Naive B cell (primary cell): ENCODE data around the gene HYLS1. TPM values are rescaled to one million over a fixed set of nuclear protein-coding genes. Genes with fewer than 3 reads are reported as not detected.

Experiments
- ATAC-seq, 2 donors: fragments of 150-1000 bp; cut with Tn5 transposase; 2 replicates each; pipeline ENCODE4 v1.10.0; 2021; ENCODE audit warnings: low read depth in 2 of 2, mild to moderate bottlenecking in 2 of 2, moderate library complexity in 2 of 2
- DNase-seq: peaks from one replicate; pipeline ENCODE4 v3.0.0; 2022
- H3K27ac Mint-ChIP-seq, 6 donors: one replicate each; pipeline ENCODE4 v1.8.0; 2020 to 2022; ENCODE audit warnings: mild to moderate bottlenecking in 6 of 6, mixed read lengths in 6 of 6, moderate library complexity in 5 of 6, inconsistent platforms in 2 of 6
- H3K27me3 Mint-ChIP-seq, 3 donors: one replicate each; pipeline ENCODE4 v1.8.0; 2021 to 2022; ENCODE audit warnings: mixed read lengths in 3 of 3, mild to moderate bottlenecking in 1 of 3
- H3K36me3 Mint-ChIP-seq, 2 donors: one replicate each; pipeline ENCODE4 v1.8.0; 2020 to 2022; ENCODE audit warnings: mixed read lengths in 2 of 2, inconsistent platforms in 1 of 2, mild to moderate bottlenecking in 1 of 2
- H3K4me1 Mint-ChIP-seq, 3 donors: one replicate each; pipeline ENCODE4 v1.8.0; 2020 to 2022; ENCODE audit warnings: mixed read lengths in 3 of 3, inconsistent platforms in 1 of 3, mild to moderate bottlenecking in 1 of 3, moderate library complexity in 1 of 3
- H3K4me3 Mint-ChIP-seq, 8 donors: one replicate each; pipeline ENCODE4 v1.8.0; 2020 to 2022; ENCODE audit warnings: mild to moderate bottlenecking in 8 of 8, mixed read lengths in 8 of 8, moderate library complexity in 8 of 8, inconsistent platforms in 2 of 8
- H3K9me3 Mint-ChIP-seq, 7 donors: one replicate each; pipeline ENCODE4 v1.8.0; 2020 to 2022; ENCODE audit warnings: mixed read lengths in 7 of 7, mild to moderate bottlenecking in 5 of 7, inconsistent platforms in 2 of 7, moderate library complexity in 1 of 7
- polyA plus RNA-seq, 6 donors: library from polyadenylated mRNA; unstranded; fragments of 300-500 nt; fragmentation: Illumina TruSeq; gene quantifications; one replicate each; pipeline ENCODE4 v1.2.3, GENCODE V29; 2021; ENCODE audit warnings: low read depth in 6 of 6

Gene HYLS1
- polyA plus RNA-seq, 6 donors from 2014 or later = 13.4 to 22.7 (median 16.4) TPM

DNA sequence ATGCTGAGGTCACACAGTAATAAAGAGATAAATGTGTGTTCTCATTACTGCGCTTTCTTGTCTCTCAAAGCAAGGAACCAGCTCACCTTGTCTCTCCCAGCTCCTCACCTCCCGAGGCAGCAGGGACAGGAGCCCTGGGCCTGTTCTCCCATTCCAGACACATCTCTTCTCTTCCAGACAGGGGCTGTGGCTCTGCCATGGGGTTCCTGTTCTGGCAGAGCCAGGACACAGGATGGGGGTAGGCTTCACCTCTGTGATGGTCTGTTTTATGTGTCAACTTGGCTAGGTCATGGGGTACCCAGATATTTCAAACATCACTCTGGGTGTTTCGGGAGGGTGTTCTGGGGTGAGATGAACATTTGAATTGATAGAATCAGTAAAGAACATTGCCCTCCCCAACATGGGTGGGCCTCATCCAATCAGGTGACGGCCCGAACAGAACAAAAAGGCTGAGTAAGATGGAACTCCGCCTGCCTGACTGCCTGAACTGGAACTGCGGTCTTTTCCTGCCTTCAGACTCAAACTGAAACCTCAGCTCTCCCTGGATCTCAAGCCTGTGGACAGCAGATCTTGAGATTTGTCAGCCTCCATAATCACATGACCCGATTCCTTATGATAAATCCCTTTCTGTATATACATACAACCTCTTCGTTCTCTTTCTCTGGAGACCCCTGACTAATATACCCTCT, 56.3 kb downstream of the HYLS1 start:
- Mint-ChIP-seq H3K4me1 (no peaks in the 10 kb centered on the region), H3K27me3 (peaks cover 0 to 28% (median 12%) of the 10 kb centered on the region in 3 donors), H3K4me3 (no peak overlapping the region), H3K9me3 (no peaks in the 10 kb centered on the region), H3K36me3 (no peaks in the 10 kb centered on the region), H3K27ac (no peak overlapping the region)
- DNase-seq (no peak), ATAC-seq (no peak)

DNA sequence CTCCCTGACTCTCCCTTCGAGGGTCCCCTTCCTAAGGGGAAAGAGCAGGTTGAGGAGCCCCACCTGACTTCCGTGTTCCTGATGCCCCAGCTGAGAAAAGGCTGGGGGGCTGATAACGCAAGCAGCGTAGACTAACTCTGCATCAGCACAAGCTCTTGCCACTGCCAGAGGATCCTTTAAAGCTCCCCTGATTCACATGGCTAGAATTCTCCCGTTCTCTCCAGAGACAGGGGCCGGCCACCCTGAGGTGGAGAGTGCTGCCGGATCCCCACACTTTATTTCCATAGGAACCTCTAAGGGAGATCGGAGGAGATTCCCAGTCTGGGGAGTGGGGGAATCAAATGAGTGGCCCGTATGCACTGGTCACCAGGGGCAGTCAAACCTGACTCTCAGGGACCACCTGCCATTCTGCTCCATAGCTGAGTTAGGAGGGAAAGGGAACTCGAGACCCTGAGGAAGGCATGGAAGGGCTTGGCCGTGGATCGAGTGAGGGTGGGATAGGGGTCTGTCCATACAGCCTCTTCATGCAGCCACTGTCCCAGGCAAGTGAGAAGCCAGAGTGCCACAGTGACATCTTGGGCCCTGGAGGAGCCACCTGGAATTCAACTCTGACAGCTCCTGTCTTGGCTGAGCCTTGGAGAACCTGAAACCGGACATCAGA, 57.0 kb downstream of the HYLS1 start:
- H3K27me3 Mint-ChIP-seq = peaks cover 0 to 24% (median 12%) of the 10 kb centered on the region in 3 donors
- no peaks in the 10 kb centered on the region for H3K36me3 Mint-ChIP-seq
- no peak overlapping the region for H3K27ac Mint-ChIP-seq
- no peak for DNase-seq
- peaks cover 0 to 4% (median 0%) of the 10 kb centered on the region in 3 donors for H3K4me1 Mint-ChIP-seq
- H3K9me3 Mint-ChIP-seq = no peaks in the 10 kb centered on the region
- H3K4me3 Mint-ChIP-seq = no peak overlapping the region
- no peak for ATAC-seq

DNA sequence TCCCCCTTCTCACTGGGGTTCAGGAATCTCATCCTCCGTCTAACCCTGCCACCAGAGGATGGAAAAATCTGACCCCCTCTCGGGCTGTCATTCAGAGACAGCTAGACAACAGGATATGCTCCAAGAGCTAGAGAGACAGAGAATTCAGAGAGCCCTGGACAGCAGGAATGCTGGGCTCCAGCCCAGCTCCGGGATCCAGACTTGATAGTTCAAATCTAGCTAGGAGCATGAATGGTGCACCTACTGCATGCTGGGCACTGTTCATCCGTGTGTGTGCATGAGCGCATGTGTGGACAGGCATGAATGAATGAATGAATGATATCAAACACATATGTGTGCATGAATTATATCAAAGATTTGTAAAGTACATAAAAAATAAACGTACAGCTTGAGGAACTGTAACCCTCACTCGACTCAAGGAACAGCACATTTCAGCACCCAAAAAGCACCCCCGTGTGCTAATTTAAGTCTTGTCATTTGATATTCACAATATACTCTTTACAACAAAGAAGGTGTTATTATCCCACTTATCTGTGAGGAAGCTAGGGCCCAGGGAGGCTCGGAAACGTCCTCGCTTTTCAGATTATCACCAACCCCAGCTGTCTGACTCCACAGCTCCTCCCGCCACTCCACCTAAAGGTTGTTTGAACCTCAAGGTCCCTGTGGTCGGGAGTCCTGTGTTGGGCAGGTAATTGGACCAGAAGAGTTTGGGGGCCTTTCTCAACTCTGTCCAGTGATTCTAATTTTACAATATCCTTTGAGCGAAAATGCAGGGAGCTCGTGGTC, 57.7 kb downstream of the HYLS1 start:
- Mint-ChIP-seq H3K36me3 (no peaks in the 10 kb centered on the region), H3K4me1 (peaks cover 0 to 4% (median 0%) of the 10 kb centered on the region in 3 donors), H3K27me3 (peaks cover 0 to 24% (median 12%) of the 10 kb centered on the region in 3 donors), H3K9me3 (no peaks in the 10 kb centered on the region), H3K4me3 (no peak overlapping the region), H3K27ac (no peak overlapping the region)
- ATAC-seq = no peak
- DNase-seq = no peak

DNA sequence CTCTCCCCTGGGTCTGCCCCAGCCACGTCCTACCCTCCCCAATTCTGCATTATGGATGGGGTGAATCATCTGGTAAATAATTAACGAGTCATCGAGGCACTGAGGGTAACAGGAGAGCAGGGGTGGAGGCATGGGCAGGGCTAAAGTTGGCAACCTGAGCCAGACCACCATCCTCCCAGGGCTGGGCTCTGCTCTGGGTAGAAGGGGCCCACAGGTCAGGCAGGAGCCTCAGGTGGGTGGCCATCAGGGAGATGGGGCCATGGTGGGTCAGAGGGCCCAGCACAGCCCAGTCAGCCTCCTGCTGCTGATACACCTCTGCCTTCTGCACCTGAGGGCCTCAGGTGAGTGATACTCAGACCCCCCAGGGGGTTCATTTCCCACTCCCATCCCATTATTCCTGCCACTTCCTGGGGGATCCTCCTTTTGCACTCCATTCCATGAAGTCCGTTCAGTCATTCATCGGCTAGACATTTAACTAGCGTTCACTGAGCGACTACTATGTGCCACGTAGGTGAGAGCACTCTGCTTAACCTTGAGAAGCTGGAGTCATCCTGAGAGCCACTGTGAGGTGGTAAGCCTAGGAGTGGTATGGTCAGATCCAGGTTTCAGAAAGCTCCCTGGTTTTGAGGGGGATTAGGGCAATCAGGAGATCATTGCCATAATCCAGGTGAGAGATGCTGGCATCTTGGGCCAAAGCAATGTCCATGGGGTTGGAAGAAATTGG, 58.5 kb downstream of the HYLS1 start, which contains the start of gene VSIG10L2:
VSIG10L2 (plus strand) TSS at position 248 of the 724 bp plus-strand sequence; CDS start at position 260, 12 bp downstream.
- H3K9me3 Mint-ChIP-seq = no peaks in the 10 kb centered on the region

DNA sequence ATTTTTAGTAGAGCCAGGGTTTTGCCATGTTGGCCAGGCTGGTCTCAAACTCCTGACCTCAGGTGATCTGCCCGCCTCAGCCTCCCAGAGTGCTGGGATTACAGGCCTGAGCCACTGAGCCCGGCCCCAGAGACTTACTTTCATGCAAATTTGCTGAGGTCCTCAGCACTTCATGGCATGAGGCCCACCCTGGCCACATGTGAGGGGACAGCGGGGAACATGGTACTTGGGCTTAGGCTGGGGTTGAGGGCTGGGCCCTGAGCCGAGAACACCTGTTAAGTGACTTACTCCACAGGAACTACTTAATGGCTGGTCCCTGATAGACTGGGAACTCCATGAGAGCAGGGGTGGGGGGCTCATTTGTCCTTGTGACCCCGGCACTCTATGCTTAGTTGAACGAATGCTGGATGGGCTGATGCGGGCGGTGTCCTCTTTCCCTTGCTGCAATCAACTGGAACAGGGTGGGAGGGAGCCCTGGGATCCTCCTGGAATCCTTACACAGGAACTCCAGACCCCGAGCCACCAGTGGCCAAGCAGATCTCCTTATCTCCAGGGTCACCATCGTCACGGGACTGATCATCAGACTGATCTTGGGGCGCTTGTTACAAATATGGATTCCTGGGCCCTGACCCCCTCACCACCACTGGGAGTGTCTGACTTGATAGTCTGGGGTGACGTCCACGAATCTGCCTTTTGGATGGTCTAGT, 59.4 kb downstream of the HYLS1 start:
- no peaks in the 10 kb centered on the region for H3K36me3 Mint-ChIP-seq
- H3K27me3 Mint-ChIP-seq = peaks cover 0 to 30% (median 17%) of the 10 kb centered on the region in 3 donors
- H3K27ac Mint-ChIP-seq = no peak overlapping the region

More for the DNA sequence above, 58.5 kb downstream of the HYLS1 start, which contains the start of gene VSIG10L2:
- ATAC-seq (no peak), DNase-seq (no peak)
- H3K4me3 Mint-ChIP-seq = peak within 1 kb of the TSS in 1 of 8 donors; percentile 74
- peaks cover 0 to 25% (median 12%) of the 10 kb centered on the region in 3 donors for H3K27me3 Mint-ChIP-seq
- H3K27ac Mint-ChIP-seq = no peak within 1 kb of the TSS
- H3K36me3 Mint-ChIP-seq = no peaks in the 10 kb centered on the region
- H3K4me1 Mint-ChIP-seq = peaks cover 0 to 4% (median 0%) of the 10 kb centered on the region in 3 donors

DNA sequence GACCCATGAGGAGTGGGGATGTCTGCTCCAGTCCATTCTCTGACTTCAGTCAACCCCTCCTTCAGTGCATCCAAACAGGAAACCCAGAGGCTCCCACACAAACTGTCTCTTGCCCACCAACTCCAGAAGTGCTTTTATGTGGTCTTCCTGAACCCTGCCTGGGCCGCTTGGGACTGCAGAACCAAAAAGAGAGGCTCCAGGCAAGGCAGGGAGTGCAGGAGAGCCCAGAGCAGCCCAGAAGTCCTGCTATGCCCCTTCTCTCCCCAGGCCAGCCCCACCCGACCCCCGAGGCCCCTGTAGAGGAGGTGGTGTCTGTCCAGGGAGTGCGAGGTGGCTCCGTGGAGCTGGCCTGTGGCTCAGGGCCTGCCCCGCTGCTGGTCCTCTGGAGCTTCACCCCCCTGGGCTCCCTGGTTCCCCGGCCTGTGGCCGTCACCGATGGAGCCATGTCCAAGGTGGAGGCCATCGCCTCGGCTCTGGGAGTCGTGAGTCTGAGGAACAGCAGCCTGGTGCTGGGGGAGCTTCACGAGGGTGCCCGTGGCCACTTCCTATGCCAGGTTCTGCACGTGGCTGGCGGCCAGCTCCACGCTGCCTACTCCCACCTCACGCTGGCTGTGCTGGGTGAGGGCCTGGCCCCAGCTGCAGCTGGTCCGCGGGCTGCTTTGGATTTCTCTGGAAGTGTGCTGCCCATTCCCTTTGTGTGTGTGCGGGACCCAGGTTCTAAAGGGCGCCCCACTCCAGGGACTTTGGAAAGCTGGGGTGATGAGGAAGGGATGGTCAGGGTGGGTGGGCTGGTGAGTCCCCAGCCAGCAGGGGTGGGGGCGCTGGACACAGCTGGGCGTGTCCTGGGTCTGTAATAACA, 60.2 kb downstream of the HYLS1 start:
- DNase-seq (no peak), ATAC-seq (no peak)
- Mint-ChIP-seq H3K9me3 (no peaks in the 10 kb centered on the region), H3K36me3 (no peaks in the 10 kb centered on the region), H3K4me3 (no peak overlapping the region), H3K27ac (no peak overlapping the region), H3K4me1 (peaks cover 0 to 4% (median 0%) of the 10 kb centered on the region in 3 donors), H3K27me3 (peaks cover 0 to 22% (median 17%) of the 10 kb centered on the region in 3 donors)

More for the DNA sequence above, 59.4 kb downstream of the HYLS1 start:
- Mint-ChIP-seq H3K9me3 (no peaks in the 10 kb centered on the region), H3K4me1 (peaks cover 0 to 4% (median 0%) of the 10 kb centered on the region in 3 donors), H3K4me3 (no peak overlapping the region)
- DNase-seq (no peak), ATAC-seq (no peak)

- no peak for ATAC-seq
- Mint-ChIP-seq H3K4me3 (no peak overlapping the region), H3K36me3 (no peaks in the 10 kb centered on the region), H3K9me3 (no peaks in the 10 kb centered on the region), H3K4me1 (peaks cover 0 to 4% (median 0%) of the 10 kb centered on the region in 3 donors), H3K27me3 (peaks cover 0 to 21% (median 17%) of the 10 kb centered on the region in 3 donors), H3K27ac (peak overlapping the region in 1 of 6 donors; percentile 56)
- DNase-seq = no peak
Observed at GRCh38 chr11:125948278-125949051, 61.0 kb downstream of the HYLS1 start.

GRCh38 chr11:125949271-125950177, 62.1 kb downstream of the HYLS1 start:
- DNase-seq = no peak
- no peaks in the 10 kb centered on the region for H3K9me3 Mint-ChIP-seq
- peaks cover 0 to 16% (median 11%) of the 10 kb centered on the region in 3 donors for H3K27me3 Mint-ChIP-seq
- no peak overlapping the region for H3K4me3 Mint-ChIP-seq
- no peak for ATAC-seq
- no peaks in the 10 kb centered on the region for H3K36me3 Mint-ChIP-seq
- peaks cover 0 to 4% (median 0%) of the 10 kb centered on the region in 3 donors for H3K4me1 Mint-ChIP-seq
- H3K27ac Mint-ChIP-seq = no peak overlapping the region

- ATAC-seq (no peak), DNase-seq (no peak)
- H3K9me3 Mint-ChIP-seq = no peaks in the 10 kb centered on the region
- H3K4me3 Mint-ChIP-seq = no peak overlapping the region
- no peaks in the 10 kb centered on the region for H3K36me3 Mint-ChIP-seq
- peaks cover 0 to 4% (median 0%) of the 10 kb centered on the region in 3 donors for H3K4me1 Mint-ChIP-seq
- no peak overlapping the region for H3K27ac Mint-ChIP-seq
- H3K27me3 Mint-ChIP-seq = peaks cover 0 to 16% (median 12%) of the 10 kb centered on the region in 3 donors
Observed at GRCh38 chr11:125950178-125950490, 62.7 kb downstream of the HYLS1 start.
